Coronary artery (tissue), 2 donors: ENCODE results near the gene RBM41.

Experiments used
- DNase-seq: peaks from one replicate; pipeline ENCODE4 v3.0.0-alpha.2; 2017; ENCODE audit warnings: low spot score
- H3K27ac ChIP-seq, 2 donors: fragments of 200-600 bp; sonication (generic); one replicate each; pipeline ENCODE4 v1.5.1; 2016 to 2019
- H3K4me3 ChIP-seq: fragments of 200-600 bp; sonication (generic); 2 replicates; pipeline ENCODE4 v1.5.1; 2016; ENCODE audit warnings: mild to moderate bottlenecking, moderate library complexity
- CTCF ChIP-seq: fragments of 200-600 bp; sonication (generic); IDR thresholded peaks from one replicate; pipeline ENCODE4 v1.5.1; 2019; ENCODE audit warnings: antibody characterized with exemption

The RBM41 gene

GRCh38 chrX:107025545-107025944, 93.1 kb downstream of the RBM41 start:
- no peak overlapping the region for H3K27ac ChIP-seq
- no peak overlapping the region for H3K4me3 ChIP-seq
- TF ChIP-seq CTCF, result no peak
- no peak for DNase-seq

- Histone ChIP-seq H3K4me3 (no peak overlapping the region), H3K27ac (no peak overlapping the region)
- no peak for TF ChIP-seq CTCF
- no peak for DNase-seq
Observed at GRCh38 chrX:107014936-107015335, 103.7 kb downstream of the RBM41 start.
